T-cell (primary cell): ENCODE measurements around the gene ZGRF1. TPM values are rescaled to one million over a fixed set of nuclear protein-coding genes. Genes with fewer than 3 reads are reported as not detected.
"Not testable (repeated sequence)": the region's sequence is repeated elsewhere in the genome, so short reads cannot be mapped to it uniquely, and the experiment has no call there.

Source experiments
- ATAC-seq, 4 experiments: fragments of 200-7000 bp in 3 of 4; fragments of 150-1000 bp in 1 of 4; cut with Tn5 transposase; replicated peaks in 1 of 4; 1 replicate in 3 of 4; 2 replicates in 1 of 4; pipeline ENCODE4 v1.10.0; 2021; ENCODE audit warnings: moderate library complexity in 3 of 4, mild to moderate bottlenecking in 2 of 4, moderate number of reproducible peaks in 1 of 4
- CTCF ChIA-PET, 2 donors: fragments of 300-600 bp; sonication (Branson Sonifier 250); formaldehyde crosslinking; loops; one replicate each; lab custom pipeline; 2022; ENCODE audit warnings: antibody characterized with exemption in 2 of 2; lab: Charles Lee
- POLR2A ChIA-PET, 2 donors: fragments of 300-600 bp; sonication (Branson Sonifier 250); formaldehyde crosslinking; loops; one replicate each; lab custom pipeline; 2022; ENCODE audit warnings: antibody characterized with exemption in 2 of 2; lab: Charles Lee
- DNase-seq, 35 experiments: peaks; one replicate each; pipeline versions ENCODE4 v3.0.0 to v3.0.0-alpha.2; 2013 to 2023
- H3K27ac ChIP-seq: one replicate; pipeline ENCODE4 v1.5.1; 2013; ENCODE audit warnings: low read length
- H3K27me3 ChIP-seq, 2 experiments: replicated peaks in 1 of 2; 1 replicate in 1 of 2; 2 replicates in 1 of 2; pipeline versions ENCODE4 v1.6.1 to v1.7.0; 2013; ENCODE audit warnings: low read length in 1 of 2, mixed read lengths in 1 of 2; ENCODE audit not compliant: control insufficient read depth in 2 of 2, insufficient read depth in 2 of 2; ENCODE audit errors: extremely low read depth in 1 of 2
- H3K36me3 ChIP-seq, 2 donors: 1 replicate in 1 of 2; 2 replicates in 1 of 2; pipeline versions ENCODE4 v1.6.1 to v1.7.0; 2013; ENCODE audit warnings: low read length in 1 of 2; ENCODE audit not compliant: control insufficient read depth in 2 of 2, insufficient read depth in 1 of 2; ENCODE audit errors: extremely low read depth in 1 of 2
- H3K4me1 ChIP-seq, 2 experiments: 1 replicate in 1 of 2; 2 replicates in 1 of 2; pipeline versions ENCODE4 v1.6.1 to v1.7.0; 2013; ENCODE audit warnings: low read length in 2 of 2, mixed read lengths in 1 of 2; ENCODE audit not compliant: insufficient read depth in 2 of 2, control insufficient read depth in 1 of 2; ENCODE audit errors: extremely low read depth in 1 of 2
- H3K4me3 ChIP-seq, 2 donors: 1 replicate in 1 of 2; 2 replicates in 1 of 2; pipeline versions ENCODE4 v1.5.1 to v1.7.0; 2013; ENCODE audit warnings: mild to moderate bottlenecking in 2 of 2, low read length in 1 of 2, moderate library complexity in 1 of 2; ENCODE audit not compliant: control insufficient read depth in 1 of 2; ENCODE audit errors: extremely low read depth in 1 of 2
- H3K9me3 ChIP-seq: 2 replicates; pipeline ENCODE4 v1.7.0; 2013
- H3K27ac Mint-ChIP-seq, 2 donors: one replicate each; pipeline ENCODE4 v1.8.0; 2020 to 2021; ENCODE audit warnings: mild to moderate bottlenecking in 2 of 2, mixed read lengths in 2 of 2
- H3K27me3 Mint-ChIP-seq, 2 donors: one replicate each; pipeline ENCODE4 v1.8.0; 2021 to 2022; ENCODE audit warnings: mixed read lengths in 2 of 2
- H3K36me3 Mint-ChIP-seq: one replicate; pipeline ENCODE4 v1.8.0; 2021; ENCODE audit warnings: mixed read lengths
- H3K4me1 Mint-ChIP-seq, 3 donors: one replicate each; pipeline ENCODE4 v1.8.0; 2020 to 2022; ENCODE audit warnings: mixed read lengths in 3 of 3, mild to moderate bottlenecking in 1 of 3
- H3K4me3 Mint-ChIP-seq, 3 donors: one replicate each; pipeline ENCODE4 v1.8.0; 2020 to 2022; ENCODE audit warnings: mild to moderate bottlenecking in 3 of 3, mixed read lengths in 3 of 3, moderate library complexity in 3 of 3
- H3K9me3 Mint-ChIP-seq, 3 donors: one replicate each; pipeline ENCODE4 v1.8.0; 2020 to 2022; ENCODE audit warnings: mixed read lengths in 3 of 3
- WGBS: methylation state at CpG from one replicate; pipeline ENCODE4 v1.1.5; 2013; ENCODE audit warnings: missing lambda C conversion rate; ENCODE audit not compliant: insufficient coverage; 5-methylcytosine and 5-hydroxymethylcytosine counted together
- total RNA-seq, 35 experiments: library from RNA in 6 of 35; stranded (reverse) in 6 of 35; fragments of 120-200 nt in 1 of 35; gene quantifications; one replicate each; pipeline versions ENCODE4 v1.2.1 to v1.2.4 and lab custom pipeline; 2013 to 2026

The ZGRF1 gene
- total RNA-seq, 5 donors from 2014 or later (not counting 1 experiment from before 2014, with no cell fraction given) = 7.0 to 11.1 (median 7.9) TPM

- Mint-ChIP-seq H3K9me3 (no peaks in the 10 kb centered on the region), H3K4me1 (peaks cover 21 to 28% (median 24%) of the 10 kb centered on the region in 3 donors), H3K4me3 (no peak overlapping the region), H3K36me3 (peaks cover 41% of the 10 kb centered on the region), H3K27ac (no peak overlapping the region), H3K27me3 (no peaks in the 10 kb centered on the region)
- DNase-seq = no peak
- no peak overlapping the region for H3K27ac ChIP-seq
- H3K4me1 ChIP-seq = peaks cover 0 to 2% of the 10 kb centered on the region in 2 experiments
- no peaks in the 10 kb centered on the region for H3K9me3 ChIP-seq
- CTCF ChIA-PET = interaction anchor here (0.6 to 0.7 kb wide), 2 partner anchors 69 to 543 kb away, joined by 3 to 4 read pairs; no protein-coding TSS in a partner anchor
- ATAC-seq = no peak
- H3K27me3 ChIP-seq = no peaks in the 10 kb centered on the region
- WGBS = no CpG with 5 or more reads among the region's 8 CpGs
- H3K36me3 ChIP-seq = peaks cover 8 to 48% of the 10 kb centered on the region in 2 donors
- POLR2A ChIA-PET = no interaction called here
- no peak overlapping the region for H3K4me3 ChIP-seq
Observed at GRCh38 chr4:112645541-112646329, 9.0 kb upstream of the ZGRF1 start.

- H3K4me3 ChIP-seq, POLR2A ChIA-PET, DNase-seq, H3K27ac ChIP-seq, ATAC-seq, H3K4me1 ChIP-seq, H3K27ac Mint-ChIP-seq, H3K4me3 Mint-ChIP-seq, H3K9me3 ChIP-seq, H3K27me3 Mint-ChIP-seq, H3K27me3 ChIP-seq, H3K9me3 Mint-ChIP-seq: not testable (repeated sequence)
- CTCF ChIA-PET = interaction anchor here in 1 of 2 donors (0.7 kb wide), 1 partner anchor 70 kb away, joined by 3 read pairs; no protein-coding TSS in a partner anchor
- 64% methylated on average over 2 of the region's 10 CpGs for WGBS
- peaks cover 39% of the 10 kb centered on the region for H3K36me3 Mint-ChIP-seq
- H3K4me1 Mint-ChIP-seq = peaks cover 23 to 31% (median 26%) of the 10 kb centered on the region in 3 donors
- H3K36me3 ChIP-seq = peaks cover 8 to 43% of the 10 kb centered on the region in 2 donors
Observed at GRCh38 chr4:112644595-112645535, 8.2 kb upstream of the ZGRF1 start.

GRCh38 chr4:112642526-112642925, 5.8 kb upstream of the ZGRF1 start:
- H3K36me3 Mint-ChIP-seq = peaks cover 38% of the 10 kb centered on the region

GRCh38 chr4:112637552-112637866, 800 bp upstream of the ZGRF1 start:
- 0% methylated on average over 2 of the region's 8 CpGs for WGBS
- no peak overlapping the region for H3K4me3 Mint-ChIP-seq
- H3K36me3 Mint-ChIP-seq = peaks cover 13% of the 10 kb centered on the region
- POLR2A ChIA-PET = no interaction called here
- H3K4me1 ChIP-seq = peaks cover 11 to 16% of the 10 kb centered on the region in 2 experiments
- peak in 1 of 35 experiments; percentile 1 for DNase-seq
- H3K4me3 ChIP-seq = peak overlapping the region; percentile 74 to 80
- ATAC-seq = peak in 1 of 4 experiments; percentile 11
- no peaks in the 10 kb centered on the region for H3K27me3 Mint-ChIP-seq
- H3K9me3 ChIP-seq = no peaks in the 10 kb centered on the region
- H3K27ac ChIP-seq = peak overlapping the region; percentile 99
- no peaks in the 10 kb centered on the region for H3K9me3 Mint-ChIP-seq
- no peak overlapping the region for H3K27ac Mint-ChIP-seq
- no peaks in the 10 kb centered on the region for H3K27me3 ChIP-seq
- CTCF ChIA-PET = interaction anchor here in 1 of 2 donors (1.0 kb wide), 1 partner anchor 20 kb away, joined by 4 read pairs; no protein-coding TSS in a partner anchor
- H3K36me3 ChIP-seq = no peaks in the 10 kb centered on the region
- peaks cover 19 to 26% (median 21%) of the 10 kb centered on the region in 3 donors for H3K4me1 Mint-ChIP-seq

More at GRCh38 chr4:112642526-112642925, 5.8 kb upstream of the ZGRF1 start:
- peaks cover 8 to 29% of the 10 kb centered on the region in 2 donors for H3K36me3 ChIP-seq
- ChIA-PET CTCF (interaction anchor here in 1 of 2 donors (1.3 kb wide), 1 partner anchor 123 kb away, joined by 3 read pairs; no protein-coding TSS in a partner anchor), POLR2A (interaction anchor here in 1 of 2 donors (0.5 kb wide), 3 partner anchors 13 to 1047 kb away, joined by 3 to 5 read pairs (median 3); no protein-coding TSS in a partner anchor)
- H3K9me3 ChIP-seq = no peaks in the 10 kb centered on the region
- Mint-ChIP-seq H3K4me1 (peaks cover 26 to 31% (median 30%) of the 10 kb centered on the region in 3 donors), H3K9me3 (no peaks in the 10 kb centered on the region), H3K4me3 (no peak overlapping the region), H3K27me3 (no peaks in the 10 kb centered on the region), H3K27ac (no peak overlapping the region)
- H3K27me3 ChIP-seq = no peaks in the 10 kb centered on the region
- DNase-seq (no peak), ATAC-seq (no peak)
- WGBS = no CpG with 5 or more reads among the region's 2 CpGs
- no peak overlapping the region for H3K27ac ChIP-seq
- H3K4me3 ChIP-seq = no peak overlapping the region
- H3K4me1 ChIP-seq = peaks cover 11% of the 10 kb centered on the region in 2 experiments

- Histone ChIP-seq H3K27ac (no peak overlapping the region), H3K27me3 (no peaks in the 10 kb centered on the region), H3K36me3 (peaks cover 0 to 4% of the 10 kb centered on the region in 2 donors), H3K9me3 (no peaks in the 10 kb centered on the region), H3K4me3 (no peak overlapping the region), H3K4me1 (peaks cover 9 to 15% of the 10 kb centered on the region in 2 experiments)
- Mint-ChIP-seq H3K9me3 (no peaks in the 10 kb centered on the region), H3K4me1 (peaks cover 0 to 4% (median 0%) of the 10 kb centered on the region in 3 donors), H3K27ac (no peak overlapping the region), H3K36me3 (no peaks in the 10 kb centered on the region), H3K4me3 (no peak overlapping the region), H3K27me3 (no peaks in the 10 kb centered on the region)
- no CpG with 5 or more reads among the region's 4 CpGs for WGBS
- ATAC-seq = no peak
- ChIA-PET CTCF (interaction anchor here (0.6 to 1.0 kb wide), 3 partner anchors 129 to 336 kb away, joined by 3 to 5 read pairs (median 4); partner anchors contain the start of gene ALPK1 (in 1 of the 2)), POLR2A (no interaction called here)
- DNase-seq = peak in 1 of 35 experiments; percentile 55
Observed at GRCh38 chr4:112633477-112634235, 3.1 kb downstream of the ZGRF1 start.
